ENCODE results near the gene DHRS3.

The DHRS3 gene

DNA sequence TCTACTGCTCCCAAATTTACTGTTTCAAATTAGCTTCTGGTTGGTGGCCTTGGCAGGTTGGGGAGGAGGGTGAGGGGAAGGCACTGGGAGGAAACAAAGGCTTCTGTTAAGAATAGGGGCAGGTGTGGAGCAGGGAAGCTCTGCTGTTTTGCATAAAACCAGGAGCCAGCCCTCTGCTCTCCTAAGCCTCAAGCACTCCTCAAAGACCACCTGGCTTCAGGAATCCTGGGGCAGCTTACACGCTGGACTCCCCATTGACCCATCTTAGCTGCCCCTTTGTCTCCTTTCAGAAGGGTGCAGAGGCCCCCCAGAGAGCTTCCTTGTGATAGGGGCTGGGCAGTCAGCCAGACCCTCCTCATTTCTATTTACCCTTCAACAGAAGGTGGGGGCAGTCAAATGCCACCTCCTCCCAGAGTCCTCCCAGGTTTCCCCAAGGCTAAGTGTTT is 11.5 kb upstream of the DHRS3 start:
- no peak overlapping the region for H3K4me3 ChIP-seq (ENCODE audit: low read length)
- no peak for DNase-seq (ENCODE audit: low read depth)
- TF ChIP-seq, protein P1, sequence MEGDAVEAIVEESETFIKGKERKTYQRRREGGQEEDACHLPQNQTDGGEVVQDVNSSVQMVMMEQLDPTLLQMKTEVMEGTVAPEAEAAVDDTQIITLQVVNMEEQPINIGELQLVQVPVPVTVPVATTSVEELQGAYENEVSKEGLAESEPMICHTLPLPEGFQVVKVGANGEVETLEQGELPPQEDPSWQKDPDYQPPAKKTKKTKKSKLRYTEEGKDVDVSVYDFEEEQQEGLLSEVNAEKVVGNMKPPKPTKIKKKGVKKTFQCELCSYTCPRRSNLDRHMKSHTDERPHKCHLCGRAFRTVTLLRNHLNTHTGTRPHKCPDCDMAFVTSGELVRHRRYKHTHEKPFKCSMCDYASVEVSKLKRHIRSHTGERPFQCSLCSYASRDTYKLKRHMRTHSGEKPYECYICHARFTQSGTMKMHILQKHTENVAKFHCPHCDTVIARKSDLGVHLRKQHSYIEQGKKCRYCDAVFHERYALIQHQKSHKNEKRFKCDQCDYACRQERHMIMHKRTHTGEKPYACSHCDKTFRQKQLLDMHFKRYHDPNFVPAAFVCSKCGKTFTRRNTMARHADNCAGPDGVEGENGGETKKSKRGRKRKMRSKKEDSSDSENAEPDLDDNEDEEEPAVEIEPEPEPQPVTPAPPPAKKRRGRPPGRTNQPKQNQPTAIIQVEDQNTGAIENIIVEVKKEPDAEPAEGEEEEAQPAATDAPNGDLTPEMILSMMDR (conservative IDR thresholded peaks at IDR 0.05; ENCODE audit: low read length) = no peak

DNA sequence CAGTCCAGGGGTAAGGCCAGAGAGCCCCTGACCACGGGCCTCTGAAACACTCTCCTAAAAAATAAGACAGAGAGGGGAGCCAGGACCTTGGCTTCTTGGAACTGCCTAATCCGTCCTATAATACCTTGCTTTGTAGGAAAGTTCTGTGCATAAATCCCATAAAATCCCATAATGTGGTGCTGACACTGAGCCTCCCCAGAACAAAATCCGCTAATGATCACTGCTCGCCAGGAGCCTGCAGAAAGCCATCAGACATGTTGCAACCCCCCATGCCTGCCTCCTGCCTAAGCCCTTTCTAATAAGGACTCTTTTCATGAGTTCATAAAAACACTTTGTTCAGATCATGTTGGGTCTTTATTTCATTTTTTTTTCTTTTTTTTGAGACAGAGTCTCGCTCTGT is 9.3 kb upstream of the DHRS3 start:
- no peak for DNase-seq (ENCODE audit: low read depth)
- TF ChIP-seq, protein P1 (conservative IDR thresholded peaks at IDR 0.05; ENCODE audit: low read length) = no peak
- no peak overlapping the region for H3K4me3 ChIP-seq (ENCODE audit: low read length)

DNA sequence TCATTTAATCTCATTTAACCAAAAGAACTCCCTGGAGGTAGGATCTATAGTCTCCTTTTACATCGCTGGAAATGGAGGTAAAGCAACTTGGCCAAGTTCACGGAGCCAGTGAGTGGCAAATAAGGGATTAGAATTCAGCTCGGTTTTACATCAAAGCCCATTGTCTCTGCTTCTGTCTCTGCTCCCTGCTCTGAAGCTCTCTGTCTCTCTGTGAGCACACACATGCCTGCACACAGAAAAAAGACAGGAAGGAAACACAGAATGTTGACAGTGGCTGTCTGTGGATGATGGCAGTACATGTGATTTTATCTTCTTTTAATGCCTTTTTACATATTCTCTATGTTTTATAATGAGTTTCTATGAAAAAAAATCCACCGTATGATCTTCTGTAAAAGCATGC is 8.9 kb upstream of the DHRS3 start:
- H3K4me3 ChIP-seq (ENCODE audit: low read length) = no peak overlapping the region
- TF ChIP-seq, protein P1 (conservative IDR thresholded peaks at IDR 0.05; ENCODE audit: low read length) = no peak
- DNase-seq (ENCODE audit: low read depth) = no peak

DNA sequence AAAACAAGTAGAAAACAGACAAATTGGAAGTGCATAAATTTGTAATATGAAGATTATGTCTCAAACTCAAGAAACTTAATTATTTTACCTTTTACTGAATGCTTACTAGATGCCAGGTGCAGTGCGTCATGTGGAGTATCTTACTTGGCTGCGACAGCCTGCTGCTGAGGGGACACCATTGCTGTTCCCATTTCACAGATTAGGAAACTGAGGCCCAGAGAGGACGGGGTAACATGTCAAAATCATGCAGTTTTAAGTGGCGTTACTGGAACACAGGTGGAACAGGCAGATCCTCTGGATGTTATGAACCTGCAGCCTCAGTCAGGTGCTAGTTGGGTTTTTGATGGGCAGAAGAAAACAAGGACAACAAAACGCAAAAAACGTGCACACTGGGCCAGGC is 7.3 kb upstream of the DHRS3 start:
- H3K4me3 ChIP-seq (ENCODE audit: low read length) = no peak overlapping the region
- no peak for DNase-seq (ENCODE audit: low read depth)
- TF ChIP-seq, protein P1 (conservative IDR thresholded peaks at IDR 0.05; ENCODE audit: low read length) = no peak

DNA sequence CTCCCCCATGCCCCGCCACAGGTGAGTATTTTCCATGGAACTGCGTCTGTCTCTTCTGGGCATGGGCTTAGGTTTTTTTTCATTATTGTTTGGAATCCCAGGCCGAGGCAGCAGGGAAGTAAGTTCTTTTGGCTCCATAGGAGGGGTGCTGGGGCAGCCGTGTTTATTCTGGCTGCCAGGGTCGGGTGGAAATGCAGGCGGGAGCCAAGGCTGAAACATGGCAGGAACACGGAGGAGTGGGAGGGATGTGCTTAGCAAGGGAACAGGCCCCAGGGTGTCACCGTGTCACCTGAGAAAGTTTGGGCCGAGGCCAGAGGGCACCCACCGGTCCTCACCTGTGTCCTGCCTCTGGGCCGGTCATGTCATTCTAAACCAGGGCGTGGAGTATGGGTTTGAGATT is 4.5 kb upstream of the DHRS3 start:
- TF ChIP-seq, protein P1 (conservative IDR thresholded peaks at IDR 0.05; ENCODE audit: low read length) = no peak
- DNase-seq (ENCODE audit: low read depth) = no peak
- no peak overlapping the region for H3K4me3 ChIP-seq (ENCODE audit: low read length)

DNA sequence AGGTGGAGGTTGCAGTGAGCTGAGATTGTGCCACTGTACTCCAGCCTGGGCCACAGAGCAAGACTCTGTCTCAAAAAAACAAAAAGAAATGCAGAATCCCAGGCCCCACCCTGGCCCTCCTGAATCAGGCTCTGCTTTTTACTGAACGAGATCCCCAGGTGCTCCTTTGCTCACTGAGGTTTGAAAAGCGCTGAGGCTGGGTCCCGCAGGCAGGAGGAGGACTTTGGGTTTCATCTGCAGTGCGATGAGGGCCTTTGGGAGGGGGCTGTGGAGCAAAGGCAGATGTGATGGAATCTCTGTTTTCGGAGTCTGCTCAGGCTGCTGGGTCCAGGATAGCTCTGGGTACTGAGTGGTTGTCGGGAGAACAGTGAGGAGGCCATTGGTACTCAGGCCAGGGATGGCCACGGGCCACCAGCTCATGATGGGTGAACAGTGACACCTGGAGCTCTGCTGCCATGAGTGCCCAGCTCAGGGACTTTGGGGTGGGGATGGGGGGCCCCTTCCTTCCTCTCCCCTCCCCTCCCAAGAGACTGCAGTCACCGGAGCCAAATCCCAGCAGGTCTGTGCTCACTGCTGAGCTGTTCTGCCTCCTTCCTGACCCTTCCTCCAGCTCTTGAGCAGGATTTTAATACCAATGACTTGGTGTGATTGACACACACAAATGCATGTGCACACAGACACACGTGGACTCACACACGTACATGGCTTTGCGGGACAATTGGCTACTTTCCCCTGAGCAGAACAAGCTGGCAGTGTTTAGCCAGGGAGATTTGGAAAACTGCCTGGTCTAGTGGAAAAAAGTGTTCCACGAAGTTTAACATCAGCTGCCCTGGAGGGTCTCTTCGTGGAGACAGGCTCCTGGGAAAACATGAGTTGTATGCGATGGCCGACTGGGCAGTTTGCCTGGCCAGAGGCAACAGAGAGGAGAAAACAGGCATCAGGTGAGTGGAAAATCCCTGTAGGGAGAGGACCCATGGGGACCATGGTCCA is 3.6 kb upstream of the DHRS3 start:
- TF ChIP-seq, protein P1 (conservative IDR thresholded peaks at IDR 0.05; ENCODE audit: low read length) = no peak
- DNase-seq (ENCODE audit: low read depth) = no peak
- no peak overlapping the region for H3K4me3 ChIP-seq (ENCODE audit: low read length)

DNA sequence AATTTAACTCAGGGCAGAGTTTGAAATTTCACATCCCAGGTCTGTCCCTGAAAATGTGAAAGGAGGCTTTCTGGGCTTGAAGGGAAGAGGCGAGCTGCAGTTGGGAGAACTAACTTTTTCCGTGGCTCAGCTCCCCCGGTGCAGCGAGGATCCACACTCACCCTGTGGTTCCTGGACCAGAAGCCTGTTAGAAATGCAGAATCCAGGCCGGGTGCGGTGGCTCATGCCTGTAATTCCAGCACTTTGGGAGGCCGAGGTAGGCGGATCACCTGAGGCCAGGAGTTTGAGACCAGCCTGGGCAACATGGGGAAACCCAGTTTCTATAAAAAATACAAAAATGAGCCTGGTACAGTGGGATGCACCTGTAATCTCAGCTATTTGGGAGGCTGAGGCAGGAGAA is 2.9 kb upstream of the DHRS3 start:
- no peak overlapping the region for H3K4me3 ChIP-seq (ENCODE audit: low read length)
- TF ChIP-seq, protein P1 (conservative IDR thresholded peaks at IDR 0.05; ENCODE audit: low read length) = no peak

More for the DNA sequence above, 2.9 kb upstream of the DHRS3 start:
- no peak for DNase-seq (ENCODE audit: low read depth)
